IMR-90 (cell line): Measurements from ENCODE around the gene OR10G7. TPM values are rescaled to one million over a fixed set of nuclear protein-coding genes. Genes with fewer than 3 reads are reported as not detected.

Experiments
- ATAC-seq: fragments of 200-7000 bp; cut with Tn5 transposase; 2 replicates; pipeline ENCODE4 v1.9.1; 2020; ENCODE audit warnings: low read depth, mild to moderate bottlenecking, moderate library complexity
- BruUV-seq: library from RNA; stranded (reverse); fragments of 400-500 nt; replicated peaks from 2 replicates; lab custom pipeline; 2021; lab: Mats Ljungman, UMichigan
- CTCF ChIA-PET: fragments of 300-600 bp; formaldehyde crosslinking; extraction: SDS; loops from one replicate; lab custom pipeline; 2021; ENCODE audit warnings: antibody characterized with exemption; lab: Yijun Ruan, JAX
- POLR2A ChIA-PET: fragments of 300-600 bp; sonication (Branson Sonifier 250); formaldehyde crosslinking; loops from one replicate; lab custom pipeline; 2022; ENCODE audit warnings: antibody characterized with exemption; ENCODE audit not compliant: unreplicated experiment; lab: Charles Lee
- DNase-seq: peaks from one replicate; pipeline ENCODE4 v3.0.0; 2013
- H2AFZ ChIP-seq: replicated peaks from 2 replicates; pipeline ENCODE3; 2013; ENCODE audit warnings: low read length, mild to moderate bottlenecking; ENCODE audit not compliant: poor library complexity
- H2AK5ac ChIP-seq: 2 replicates; pipeline ENCODE4 v1.6.1; 2013; ENCODE audit warnings: low read depth, low read length, inconsistent platforms
- H2AK9ac ChIP-seq: replicated peaks from 2 replicates; pipeline ENCODE3; 2013; ENCODE audit warnings: mild to moderate bottlenecking, low read depth, low read length, moderate library complexity; ENCODE audit not compliant: poor library complexity
- H2BK120ac ChIP-seq: 2 replicates; pipeline ENCODE4 v1.6.1; 2013; ENCODE audit warnings: low read depth, low read length, inconsistent platforms
- H2BK15ac ChIP-seq: 3 replicates; pipeline ENCODE4 v1.6.1; 2013; ENCODE audit warnings: low read depth, low read length, inconsistent platforms
- H2BK20ac ChIP-seq: 2 replicates; pipeline ENCODE4 v1.6.1; 2013; ENCODE audit warnings: low read depth, mild to moderate bottlenecking, inconsistent platforms, low read length, moderate library complexity
- H2BK5ac ChIP-seq: 2 replicates; pipeline ENCODE4 v1.6.1; 2013; ENCODE audit warnings: mild to moderate bottlenecking, low read depth, low read length, inconsistent platforms; ENCODE audit not compliant: poor library complexity, severe bottlenecking
- H3K14ac ChIP-seq: replicated peaks from 2 replicates; pipeline ENCODE4 v1.6.1; 2013; ENCODE audit warnings: low read depth, low read length, inconsistent platforms
- H3K18ac ChIP-seq: 2 replicates; pipeline ENCODE4 v1.6.1; 2013; ENCODE audit warnings: low read depth, low read length, control low read depth
- H3K23ac ChIP-seq: 2 replicates; pipeline ENCODE4 v1.6.1; 2013; ENCODE audit warnings: low read depth, low read length, inconsistent platforms
- H3K27ac ChIP-seq: 2 replicates; pipeline ENCODE4 v1.5.1; 2013; ENCODE audit warnings: mild to moderate bottlenecking, control low read depth, low read length; ENCODE audit not compliant: insufficient read depth
- H3K27me3 ChIP-seq: 2 replicates; pipeline ENCODE4 v1.6.1; 2013; ENCODE audit warnings: low read length; ENCODE audit not compliant: control insufficient read depth, insufficient read depth
- H3K36me3 ChIP-seq: 2 replicates; pipeline ENCODE4 v1.6.1; 2013; ENCODE audit warnings: low read length, mixed read lengths; ENCODE audit not compliant: control insufficient read depth, insufficient read depth
- H3K4ac ChIP-seq: 2 replicates; pipeline ENCODE4 v1.6.1; 2013; ENCODE audit warnings: low read depth, low read length, inconsistent platforms
- H3K4me1 ChIP-seq: 2 replicates; pipeline ENCODE4 v1.6.1; 2013; ENCODE audit warnings: low read length, mixed read lengths; ENCODE audit not compliant: control insufficient read depth, insufficient read depth
- H3K4me2 ChIP-seq: 2 replicates; pipeline ENCODE4 v1.6.1; 2013; ENCODE audit warnings: low read depth, mild to moderate bottlenecking, control low read depth, low read length, moderate library complexity
- H3K4me3 ChIP-seq: 2 replicates; pipeline ENCODE4 v1.5.1; 2013; ENCODE audit warnings: low read depth, mild to moderate bottlenecking, control low read depth, low read length, moderate library complexity; ENCODE audit not compliant: insufficient read depth
- H3K56ac ChIP-seq: 2 replicates; pipeline ENCODE4 v1.6.1; 2013; ENCODE audit warnings: low read length, inconsistent platforms; ENCODE audit not compliant: insufficient read depth; ENCODE audit errors: extremely low read depth
- H3K79me1 ChIP-seq, 2 experiments: 2 replicates each; pipeline ENCODE4 v1.6.1; 2013; ENCODE audit warnings: low read length in 2 of 2, inconsistent platforms in 1 of 2, low read depth in 1 of 2
- H3K9ac ChIP-seq: 2 replicates; pipeline ENCODE4 v1.6.1; 2013; ENCODE audit warnings: low read depth, low read length, control low read depth
- H3K9me1 ChIP-seq: 2 replicates; pipeline ENCODE4 v1.6.1; 2013; ENCODE audit warnings: low read length, inconsistent platforms; ENCODE audit not compliant: insufficient read depth
- H3K9me3 ChIP-seq: 2 replicates; pipeline ENCODE4 v1.6.1; 2013; ENCODE audit warnings: low read length; ENCODE audit not compliant: control insufficient read depth, insufficient read depth
- H4K20me1 ChIP-seq: 2 replicates; pipeline ENCODE4 v1.6.1; 2013; ENCODE audit warnings: low read length, inconsistent platforms; ENCODE audit not compliant: insufficient read depth
- H4K5ac ChIP-seq: 2 replicates; pipeline ENCODE4 v1.6.1; 2013; ENCODE audit warnings: mild to moderate bottlenecking, low read depth, low read length, control low read depth
- H4K8ac ChIP-seq, 2 experiments: 2 replicates each; pipeline ENCODE4 v1.6.1; 2013; ENCODE audit warnings: low read depth in 2 of 2, low read length in 2 of 2, control low read depth in 1 of 2, inconsistent platforms in 1 of 2
- H4K91ac ChIP-seq: 2 replicates; pipeline ENCODE4 v1.6.1; 2013; ENCODE audit warnings: low read depth, low read length, inconsistent platforms; ENCODE audit not compliant: insufficient read depth
- BHLHE40 ChIP-seq: fragments of 150-350 bp; IDR thresholded peaks from 2 replicates; pipeline ENCODE4 v1.6.1; 2016; ENCODE audit warnings: mild to moderate bottlenecking, low read depth, low read length
- CEBPB ChIP-seq: IDR thresholded peaks from 2 replicates; pipeline ENCODE4 v1.6.1; 2012; ENCODE audit warnings: low read depth, low read length, improper control_type of control experiment
- FOS ChIP-seq: fragments of 150-350 bp; IDR thresholded peaks from 2 replicates; pipeline ENCODE4 v1.6.1; 2016; ENCODE audit warnings: low read depth, low read length
- MAZ ChIP-seq: IDR thresholded peaks from 2 replicates; pipeline ENCODE4 v1.6.1; 2012; ENCODE audit warnings: low read depth, mild to moderate bottlenecking, low read length, improper control_type of control experiment, moderate library complexity, borderline replicate concordance
- MXI1 ChIP-seq: IDR thresholded peaks from 2 replicates; pipeline ENCODE4 v1.6.1; 2012; ENCODE audit warnings: low read depth, mild to moderate bottlenecking, low read length, moderate library complexity, borderline replicate concordance
- NFE2L2 ChIP-seq: fragments of 150-350 bp; IDR thresholded peaks from 2 replicates; pipeline ENCODE4 v1.6.1; 2016; ENCODE audit warnings: low read depth, mild to moderate bottlenecking, low read length
- SMC3 ChIP-seq: fragments of 150-350 bp; IDR thresholded peaks from 2 replicates; pipeline ENCODE4 v1.6.1; 2016; ENCODE audit warnings: low read depth, mild to moderate bottlenecking, antibody characterized with exemption, low read length, moderate library complexity
- WGBS, 2 experiments: methylation state at CpG; one replicate each; pipeline versions ENCODE4 v1.1.5 to v1.1.7; 2013; ENCODE audit warnings: missing lambda C conversion rate in 2 of 2; ENCODE audit not compliant: insufficient read length in 1 of 2; ENCODE audit errors: extremely low coverage in 2 of 2; 5-methylcytosine and 5-hydroxymethylcytosine counted together
- dilution Hi-C: fragments of 300-500 bp; cut with HindIII; formaldehyde crosslinking; loops from one replicate; pipeline ENCODE4 v1.14.3; 2018; ENCODE audit warnings: low sequenced_read_pairs; ENCODE audit not compliant: unreplicated experiment
- in situ Hi-C: fragments of 300-500 bp; cut with MboI; formaldehyde crosslinking; loops from 3 replicates; pipeline ENCODE4 v1.14.3; 2019; ENCODE audit warnings: low sequenced_read_pairs, inconsistent platforms, mixed read lengths
- intact Hi-C: fragments of 100-400 bp; cut with micrococcal nuclease; formaldehyde crosslinking; loops from 2 replicates; pipeline ENCODE4 v1.10.0; 2022
- polyA plus RNA-seq, 3 experiments: library from polyadenylated mRNA; depleted of rRNA; stranded (reverse); fragments of >200 nt; gene quantifications; 2 replicates each; pipeline ENCODE4 v1.2.3, GENCODE V29; 2012; ENCODE audit warnings: low replicate concordance in 1 of 3
- total RNA-seq: library from RNA; depleted of rRNA; stranded (reverse); fragments of >200 nt; gene quantifications from 2 replicates; pipeline ENCODE4 v1.2.3, GENCODE V29; 2012
- TF ChIP-seq, protein P1 (sequence below): conservative IDR thresholded peaks from 2 replicates; pipeline ENCODE4 v1.5.1; 2012; ENCODE audit warnings: mild to moderate bottlenecking, low read depth, low read length, improper control_type of control experiment
- TF ChIP-seq, protein P2 (sequence below): fragments of 150-350 bp; IDR thresholded peaks from 2 replicates; pipeline ENCODE4 v1.6.1; 2017; ENCODE audit warnings: mild to moderate bottlenecking, antibody characterized with exemption, low read length, low read depth

OR10G7 gene
- total and polyA plus RNA-seq, 2 of the 4 experiments (the other 2 are of a cell fraction), result not detected

DNA sequence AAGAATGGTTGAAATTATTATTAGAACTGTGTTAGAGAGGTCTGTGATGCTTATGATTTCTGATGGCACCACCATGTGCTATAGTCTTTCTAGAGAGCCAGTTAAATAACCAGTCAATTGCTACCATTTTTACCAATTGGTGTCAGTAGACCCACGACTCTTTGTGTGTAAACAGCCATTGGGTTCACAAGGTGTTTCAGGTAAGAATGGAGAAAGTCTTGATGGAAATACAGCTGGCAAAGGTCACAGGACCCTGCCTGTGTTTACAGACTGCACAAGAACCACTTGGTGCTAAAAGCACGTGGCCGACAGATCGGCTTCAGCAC, 30.5 kb upstream of the OR10G7 start:
- Histone ChIP-seq H4K5ac (no peak overlapping the region), H2BK15ac (no peak overlapping the region), H3K9me3 (no peaks in the 10 kb centered on the region), H3K14ac (no peak overlapping the region), H3K79me1 (no peaks in the 10 kb centered on the region), H3K4me1 (no peaks in the 10 kb centered on the region), H3K4ac (no peak overlapping the region), H3K27ac (no peak overlapping the region), H2AFZ (no peak overlapping the region), H3K4me3 (no peak overlapping the region), H3K9ac (no peak overlapping the region), H3K18ac (no peak overlapping the region), H4K8ac (no peak overlapping the region), H4K20me1 (no peaks in the 10 kb centered on the region), H2AK5ac (no peak overlapping the region), H2BK120ac (no peak overlapping the region), H3K36me3 (no peaks in the 10 kb centered on the region), H2BK5ac (no peak overlapping the region), H4K91ac (no peak overlapping the region), H2AK9ac (no peak overlapping the region), H3K23ac (no peak overlapping the region), H3K4me2 (no peak overlapping the region), H3K56ac (no peak overlapping the region), H2BK20ac (0 out of 2 replicates have a peak overlapping the region, but pooled peaks have one; percentile 49), H3K9me1 (no peaks in the 10 kb centered on the region), H3K27me3 (peaks cover 19% of the 10 kb centered on the region)
- ChIA-PET POLR2A (interaction anchor here (1.0 kb wide), 1 partner anchor 43 kb away, joined by 3 read pairs; the partner anchor contains the start of gene VWA5A), CTCF (interaction anchor here (0.5 to 1.5 kb wide), 12 partner anchors 10 to 573 kb away, joined by 3 to 9 read pairs (median 4); partner anchors contain the start of genes OR8G1 and VWA5A)
- dilution Hi-C loops, result no loop called here
- BruUV-seq, result no TSS peak
- DNase-seq, result no peak
- intact Hi-C loops, result loop anchor here (1.0 to 10.0 kb wide), 5 partner anchors 124 to 793 kb away; partner anchors contain the start of gene ROBO3
- TF ChIP-seq SMC3 (no peak), FOS (no peak), NFE2L2 (no peak), MXI1 (no peak), BHLHE40 (no peak), MAZ (no peak), CEBPB (no peak)
- TF ChIP-seq, protein P1, sequence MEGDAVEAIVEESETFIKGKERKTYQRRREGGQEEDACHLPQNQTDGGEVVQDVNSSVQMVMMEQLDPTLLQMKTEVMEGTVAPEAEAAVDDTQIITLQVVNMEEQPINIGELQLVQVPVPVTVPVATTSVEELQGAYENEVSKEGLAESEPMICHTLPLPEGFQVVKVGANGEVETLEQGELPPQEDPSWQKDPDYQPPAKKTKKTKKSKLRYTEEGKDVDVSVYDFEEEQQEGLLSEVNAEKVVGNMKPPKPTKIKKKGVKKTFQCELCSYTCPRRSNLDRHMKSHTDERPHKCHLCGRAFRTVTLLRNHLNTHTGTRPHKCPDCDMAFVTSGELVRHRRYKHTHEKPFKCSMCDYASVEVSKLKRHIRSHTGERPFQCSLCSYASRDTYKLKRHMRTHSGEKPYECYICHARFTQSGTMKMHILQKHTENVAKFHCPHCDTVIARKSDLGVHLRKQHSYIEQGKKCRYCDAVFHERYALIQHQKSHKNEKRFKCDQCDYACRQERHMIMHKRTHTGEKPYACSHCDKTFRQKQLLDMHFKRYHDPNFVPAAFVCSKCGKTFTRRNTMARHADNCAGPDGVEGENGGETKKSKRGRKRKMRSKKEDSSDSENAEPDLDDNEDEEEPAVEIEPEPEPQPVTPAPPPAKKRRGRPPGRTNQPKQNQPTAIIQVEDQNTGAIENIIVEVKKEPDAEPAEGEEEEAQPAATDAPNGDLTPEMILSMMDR, result no peak
- TF ChIP-seq, protein P2, sequence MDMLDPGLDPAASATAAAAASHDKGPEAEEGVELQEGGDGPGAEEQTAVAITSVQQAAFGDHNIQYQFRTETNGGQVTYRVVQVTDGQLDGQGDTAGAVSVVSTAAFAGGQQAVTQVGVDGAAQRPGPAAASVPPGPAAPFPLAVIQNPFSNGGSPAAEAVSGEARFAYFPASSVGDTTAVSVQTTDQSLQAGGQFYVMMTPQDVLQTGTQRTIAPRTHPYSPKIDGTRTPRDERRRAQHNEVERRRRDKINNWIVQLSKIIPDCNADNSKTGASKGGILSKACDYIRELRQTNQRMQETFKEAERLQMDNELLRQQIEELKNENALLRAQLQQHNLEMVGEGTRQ, result no peak
- in situ Hi-C loops, result loop anchor here (5.0 to 25.0 kb wide), 3 partner anchors 126 to 516 kb away; partner anchors contain the start of gene OR8D1
- WGBS, 2 experiments, result no CpG with 5 or more reads among the region's 4 CpGs
- ATAC-seq, result no peak
